HL-60 (cell line): ENCODE data around the gene CACNA1S.

Experiments
- DNase-seq, 2 experiments: peaks; one replicate each; pipeline ENCODE4 v3.0.0-alpha.2; 2010 to 2020; ENCODE audit warnings: low read depth in 1 of 2, low spot score in 1 of 2
- H3K27ac ChIP-seq: fragments of 250-450 bp; sonication (Bioruptor Pico); replicated peaks from 2 replicates; pipeline ENCODE4 v1.5.1; 2020; ENCODE audit warnings: mild to moderate bottlenecking, moderate library complexity
- H3K27me3 ChIP-seq: fragments of 250-450 bp; sonication (Bioruptor Pico); 2 replicates; pipeline ENCODE4 v1.5.1; 2021; ENCODE audit warnings: mild to moderate bottlenecking, moderate library complexity; ENCODE audit not compliant: insufficient read depth, poor library complexity, severe bottlenecking
- H3K4me3 ChIP-seq: replicated peaks from 2 replicates; pipeline ENCODE4 v1.5.1; 2011; ENCODE audit warnings: mild to moderate bottlenecking, control low read depth, low read length; ENCODE audit not compliant: insufficient read depth
- GABPA ChIP-seq: IDR thresholded peaks from 2 replicates; pipeline ENCODE4 v1.6.1; 2012; ENCODE audit warnings: low read depth
- POLR2AphosphoS5 ChIP-seq: IDR thresholded peaks from 2 replicates; pipeline ENCODE4 v1.6.1; 2012; ENCODE audit warnings: low read depth
- SPI1 ChIP-seq: IDR thresholded peaks from 2 replicates; pipeline ENCODE4 v1.6.1; 2012; ENCODE audit warnings: low read depth, mild to moderate bottlenecking, borderline replicate concordance
- TF ChIP-seq, protein P1 (sequence below): IDR thresholded peaks from 2 replicates; pipeline ENCODE4 v1.6.1; 2012; ENCODE audit warnings: low read depth; ENCODE audit not compliant: insufficient replicate concordance
- TF ChIP-seq, protein P2 (sequence below): IDR thresholded peaks from one replicate; pipeline ENCODE4 v1.5.1; 2011; ENCODE audit warnings: low read length, control low read depth, inconsistent platforms; ENCODE audit not compliant: insufficient read depth

The CACNA1S gene

DNA sequence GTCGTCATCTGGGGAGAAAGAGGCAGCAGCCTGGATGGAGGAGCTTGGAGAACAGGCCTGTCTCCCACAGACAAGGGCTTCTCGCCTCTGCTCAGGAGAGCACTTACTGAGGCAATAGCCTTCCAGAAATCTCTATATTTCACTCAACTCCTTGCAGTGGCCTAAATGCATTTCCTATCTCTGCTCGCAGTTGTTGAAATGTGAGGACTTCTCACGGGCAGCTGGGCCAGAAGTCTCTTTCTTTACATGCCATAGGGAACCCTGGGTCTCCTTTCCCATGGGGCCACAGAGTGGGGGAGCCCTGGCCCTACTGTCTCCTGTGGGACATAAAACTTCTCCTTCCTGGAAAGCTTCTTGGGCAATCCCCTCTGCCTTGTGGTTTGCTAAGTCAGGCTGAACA lies 45.2 kb downstream of the CACNA1S start:
- DNase-seq: no peak
- Histone ChIP-seq H3K27me3 (peaks cover 2% of the 10 kb centered on the region), H3K27ac (no peak overlapping the region), H3K4me3 (no peak overlapping the region)
- TF ChIP-seq, protein P1, sequence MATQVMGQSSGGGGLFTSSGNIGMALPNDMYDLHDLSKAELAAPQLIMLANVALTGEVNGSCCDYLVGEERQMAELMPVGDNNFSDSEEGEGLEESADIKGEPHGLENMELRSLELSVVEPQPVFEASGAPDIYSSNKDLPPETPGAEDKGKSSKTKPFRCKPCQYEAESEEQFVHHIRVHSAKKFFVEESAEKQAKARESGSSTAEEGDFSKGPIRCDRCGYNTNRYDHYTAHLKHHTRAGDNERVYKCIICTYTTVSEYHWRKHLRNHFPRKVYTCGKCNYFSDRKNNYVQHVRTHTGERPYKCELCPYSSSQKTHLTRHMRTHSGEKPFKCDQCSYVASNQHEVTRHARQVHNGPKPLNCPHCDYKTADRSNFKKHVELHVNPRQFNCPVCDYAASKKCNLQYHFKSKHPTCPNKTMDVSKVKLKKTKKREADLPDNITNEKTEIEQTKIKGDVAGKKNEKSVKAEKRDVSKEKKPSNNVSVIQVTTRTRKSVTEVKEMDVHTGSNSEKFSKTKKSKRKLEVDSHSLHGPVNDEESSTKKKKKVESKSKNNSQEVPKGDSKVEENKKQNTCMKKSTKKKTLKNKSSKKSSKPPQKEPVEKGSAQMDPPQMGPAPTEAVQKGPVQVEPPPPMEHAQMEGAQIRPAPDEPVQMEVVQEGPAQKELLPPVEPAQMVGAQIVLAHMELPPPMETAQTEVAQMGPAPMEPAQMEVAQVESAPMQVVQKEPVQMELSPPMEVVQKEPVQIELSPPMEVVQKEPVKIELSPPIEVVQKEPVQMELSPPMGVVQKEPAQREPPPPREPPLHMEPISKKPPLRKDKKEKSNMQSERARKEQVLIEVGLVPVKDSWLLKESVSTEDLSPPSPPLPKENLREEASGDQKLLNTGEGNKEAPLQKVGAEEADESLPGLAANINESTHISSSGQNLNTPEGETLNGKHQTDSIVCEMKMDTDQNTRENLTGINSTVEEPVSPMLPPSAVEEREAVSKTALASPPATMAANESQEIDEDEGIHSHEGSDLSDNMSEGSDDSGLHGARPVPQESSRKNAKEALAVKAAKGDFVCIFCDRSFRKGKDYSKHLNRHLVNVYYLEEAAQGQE: no peak
- TF ChIP-seq GABPA (no peak), SPI1 (no peak), POLR2AphosphoS5 (no peak)
- TF ChIP-seq, protein P2, sequence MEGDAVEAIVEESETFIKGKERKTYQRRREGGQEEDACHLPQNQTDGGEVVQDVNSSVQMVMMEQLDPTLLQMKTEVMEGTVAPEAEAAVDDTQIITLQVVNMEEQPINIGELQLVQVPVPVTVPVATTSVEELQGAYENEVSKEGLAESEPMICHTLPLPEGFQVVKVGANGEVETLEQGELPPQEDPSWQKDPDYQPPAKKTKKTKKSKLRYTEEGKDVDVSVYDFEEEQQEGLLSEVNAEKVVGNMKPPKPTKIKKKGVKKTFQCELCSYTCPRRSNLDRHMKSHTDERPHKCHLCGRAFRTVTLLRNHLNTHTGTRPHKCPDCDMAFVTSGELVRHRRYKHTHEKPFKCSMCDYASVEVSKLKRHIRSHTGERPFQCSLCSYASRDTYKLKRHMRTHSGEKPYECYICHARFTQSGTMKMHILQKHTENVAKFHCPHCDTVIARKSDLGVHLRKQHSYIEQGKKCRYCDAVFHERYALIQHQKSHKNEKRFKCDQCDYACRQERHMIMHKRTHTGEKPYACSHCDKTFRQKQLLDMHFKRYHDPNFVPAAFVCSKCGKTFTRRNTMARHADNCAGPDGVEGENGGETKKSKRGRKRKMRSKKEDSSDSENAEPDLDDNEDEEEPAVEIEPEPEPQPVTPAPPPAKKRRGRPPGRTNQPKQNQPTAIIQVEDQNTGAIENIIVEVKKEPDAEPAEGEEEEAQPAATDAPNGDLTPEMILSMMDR: no peak

DNA sequence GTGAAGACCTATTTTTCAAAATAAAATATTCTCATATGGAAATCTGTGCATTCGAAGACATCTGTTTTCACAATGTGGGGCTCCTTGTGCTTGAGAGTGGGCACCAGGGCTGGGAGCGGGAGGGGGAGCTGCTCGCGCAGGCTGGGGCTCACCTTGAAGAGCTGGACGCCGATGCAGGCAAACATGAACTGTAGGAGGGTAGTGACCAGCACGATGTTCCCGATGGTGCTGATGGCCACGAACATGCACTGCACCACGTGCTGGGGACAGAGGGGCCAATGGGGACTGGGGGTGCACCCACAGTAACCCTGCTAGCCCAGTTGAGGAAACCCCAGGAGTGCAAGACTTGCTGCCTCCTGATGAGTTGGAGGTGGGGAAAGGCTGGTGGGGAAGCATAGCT lies 46.5 kb downstream of the CACNA1S start:
- H3K4me3 ChIP-seq: no peak overlapping the region
- H3K27ac ChIP-seq: no peak overlapping the region
- DNase-seq: no peak
- H3K27me3 ChIP-seq: peaks cover 2% of the 10 kb centered on the region
- TF ChIP-seq SPI1 (no peak), GABPA (no peak), POLR2AphosphoS5 (no peak)
- TF ChIP-seq, protein P1: no peak
- TF ChIP-seq, protein P2: no peak

DNA sequence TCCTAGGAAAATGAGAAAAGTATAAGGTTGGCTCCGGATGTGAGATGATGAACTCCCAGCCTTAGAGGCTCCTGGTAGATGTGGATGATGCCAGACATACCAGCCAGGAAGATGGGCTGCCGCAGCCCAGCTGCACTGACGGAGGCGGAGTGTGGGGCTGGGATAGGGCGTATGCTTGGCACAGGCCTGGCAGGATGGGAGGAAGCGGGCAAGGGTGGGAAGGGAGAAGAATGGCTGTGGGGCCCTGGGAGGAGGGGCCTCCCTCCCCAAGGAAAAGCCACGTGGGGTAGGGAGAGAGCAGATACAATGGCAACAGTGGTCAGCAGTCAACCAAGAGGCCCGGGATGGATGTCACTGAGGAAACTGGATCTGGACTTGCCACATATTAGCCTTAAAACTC lies 47.4 kb downstream of the CACNA1S start:
- Histone ChIP-seq H3K27ac (no peak overlapping the region), H3K27me3 (no peaks in the 10 kb centered on the region), H3K4me3 (no peak overlapping the region)
- TF ChIP-seq, protein P1: no peak
- no peak for DNase-seq

DNA sequence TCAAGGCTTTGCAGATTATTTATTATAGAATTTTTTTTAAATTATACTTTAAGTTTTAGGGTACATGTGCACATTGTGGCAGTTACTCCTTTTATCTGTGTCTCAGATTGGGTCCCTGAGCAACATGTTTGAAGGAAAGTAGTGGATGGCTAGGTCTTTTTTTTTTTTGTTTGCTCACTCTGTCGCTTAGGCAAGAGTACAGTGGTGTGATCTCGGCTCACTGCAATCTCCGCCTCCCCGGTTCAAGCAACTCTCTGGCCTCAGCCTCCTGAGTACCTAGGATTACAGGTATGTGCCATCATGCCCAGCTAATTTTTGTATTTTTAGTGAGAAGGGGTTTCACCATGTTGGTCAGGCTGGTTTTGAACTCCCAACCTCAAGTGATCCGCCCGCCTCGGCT lies 49.1 kb downstream of the CACNA1S start:
- no peak for DNase-seq
- H3K4me3 ChIP-seq: no peak overlapping the region
- H3K27me3 ChIP-seq: no peaks in the 10 kb centered on the region
- no peak overlapping the region for H3K27ac ChIP-seq
- TF ChIP-seq POLR2AphosphoS5 (no peak), SPI1 (no peak), GABPA (no peak)
- TF ChIP-seq, protein P2: no peak
- TF ChIP-seq, protein P1: no peak
